ENCODE data around the gene EHBP1. TPM values are rescaled to one million over a fixed set of nuclear protein-coding genes. Genes with fewer than 3 reads are reported as not detected.

The EHBP1 gene
- total and polyA plus RNA-seq, 2 experiments from 2014 or later, result 27.2 to 47.9 TPM

DNA sequence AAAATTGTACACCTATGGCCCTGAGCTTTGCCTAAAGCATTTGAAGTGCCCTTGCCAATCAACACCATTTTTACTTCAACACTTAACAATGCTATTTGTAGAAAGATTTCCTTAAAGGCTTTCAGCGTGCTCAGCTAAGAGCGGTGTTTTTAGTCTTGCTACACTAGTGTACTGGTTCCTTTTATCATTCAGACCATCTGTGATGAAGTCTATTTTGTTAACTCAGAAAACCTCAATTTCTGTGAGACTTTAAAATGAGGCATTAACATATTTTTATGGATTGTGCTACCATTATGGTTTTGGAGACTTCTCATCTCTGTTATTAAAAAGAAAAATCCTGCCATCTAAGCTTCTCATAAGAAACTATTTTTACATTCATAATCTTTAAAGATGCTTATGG, 46.6 kb upstream of the EHBP1 start:
- H3K27me3 ChIP-seq (ENCODE audit: insufficient read depth), result no peaks in the 10 kb centered on the region
- TF ChIP-seq, protein P1, sequence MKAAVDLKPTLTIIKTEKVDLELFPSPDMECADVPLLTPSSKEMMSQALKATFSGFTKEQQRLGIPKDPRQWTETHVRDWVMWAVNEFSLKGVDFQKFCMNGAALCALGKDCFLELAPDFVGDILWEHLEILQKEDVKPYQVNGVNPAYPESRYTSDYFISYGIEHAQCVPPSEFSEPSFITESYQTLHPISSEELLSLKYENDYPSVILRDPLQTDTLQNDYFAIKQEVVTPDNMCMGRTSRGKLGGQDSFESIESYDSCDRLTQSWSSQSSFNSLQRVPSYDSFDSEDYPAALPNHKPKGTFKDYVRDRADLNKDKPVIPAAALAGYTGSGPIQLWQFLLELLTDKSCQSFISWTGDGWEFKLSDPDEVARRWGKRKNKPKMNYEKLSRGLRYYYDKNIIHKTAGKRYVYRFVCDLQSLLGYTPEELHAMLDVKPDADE (IDR thresholded peaks at IDR 0.05), result no peak
- TF ChIP-seq EZH2 (IDR thresholded peaks at IDR 0.05; ENCODE audit: low read depth, unreplicated experiment), result no peak
- TF ChIP-seq, protein P2, sequence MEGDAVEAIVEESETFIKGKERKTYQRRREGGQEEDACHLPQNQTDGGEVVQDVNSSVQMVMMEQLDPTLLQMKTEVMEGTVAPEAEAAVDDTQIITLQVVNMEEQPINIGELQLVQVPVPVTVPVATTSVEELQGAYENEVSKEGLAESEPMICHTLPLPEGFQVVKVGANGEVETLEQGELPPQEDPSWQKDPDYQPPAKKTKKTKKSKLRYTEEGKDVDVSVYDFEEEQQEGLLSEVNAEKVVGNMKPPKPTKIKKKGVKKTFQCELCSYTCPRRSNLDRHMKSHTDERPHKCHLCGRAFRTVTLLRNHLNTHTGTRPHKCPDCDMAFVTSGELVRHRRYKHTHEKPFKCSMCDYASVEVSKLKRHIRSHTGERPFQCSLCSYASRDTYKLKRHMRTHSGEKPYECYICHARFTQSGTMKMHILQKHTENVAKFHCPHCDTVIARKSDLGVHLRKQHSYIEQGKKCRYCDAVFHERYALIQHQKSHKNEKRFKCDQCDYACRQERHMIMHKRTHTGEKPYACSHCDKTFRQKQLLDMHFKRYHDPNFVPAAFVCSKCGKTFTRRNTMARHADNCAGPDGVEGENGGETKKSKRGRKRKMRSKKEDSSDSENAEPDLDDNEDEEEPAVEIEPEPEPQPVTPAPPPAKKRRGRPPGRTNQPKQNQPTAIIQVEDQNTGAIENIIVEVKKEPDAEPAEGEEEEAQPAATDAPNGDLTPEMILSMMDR (conservative IDR thresholded peaks at IDR 0.05; ENCODE audit: low read depth in 2 of 2), result no peak
- Mint-ChIP-seq H3K27ac (no peak overlapping the region), H3K36me3 (ENCODE audit: low read depth) (no peaks in the 10 kb centered on the region), H3K27me3 (ENCODE audit: insufficient read depth, low read depth, poor library complexity) (no peaks in the 10 kb centered on the region), H3K4me3 (no peak overlapping the region), H3K9me3 (no peaks in the 10 kb centered on the region), H3K4me1 (peaks cover 17% of the 10 kb centered on the region)
- DNase-seq (ENCODE audit: low spot score) (no peak), ATAC-seq (no peak)
- peaks cover 5% of the 10 kb centered on the region; the same call in 1 of the 2 replicates for H3K4me1 ChIP-seq (ENCODE audit: insufficient read depth)
- H2AFZ ChIP-seq, result no peak overlapping the region
- H3K27ac ChIP-seq (ENCODE audit: low read depth), result no peak overlapping the region
- H4K20me1 ChIP-seq (replicated peaks; ENCODE audit: insufficient read depth), result no peaks in the 10 kb centered on the region
- no peak overlapping the region for H3K4me3 ChIP-seq
- no peaks in the 10 kb centered on the region for H3K79me2 ChIP-seq (replicated peaks; ENCODE audit: insufficient read depth)
- H3F3A ChIP-seq (replicated peaks; ENCODE audit: low read depth), result no peaks in the 10 kb centered on the region
- peaks cover 3% of the 10 kb centered on the region; the same call in 1 of the 2 replicates for H3K9me2 ChIP-seq (ENCODE audit: insufficient read depth)
- no peak overlapping the region for H3K4me2 ChIP-seq
- H3K36me3 ChIP-seq (ENCODE audit: insufficient read depth), result no peaks in the 10 kb centered on the region

DNA sequence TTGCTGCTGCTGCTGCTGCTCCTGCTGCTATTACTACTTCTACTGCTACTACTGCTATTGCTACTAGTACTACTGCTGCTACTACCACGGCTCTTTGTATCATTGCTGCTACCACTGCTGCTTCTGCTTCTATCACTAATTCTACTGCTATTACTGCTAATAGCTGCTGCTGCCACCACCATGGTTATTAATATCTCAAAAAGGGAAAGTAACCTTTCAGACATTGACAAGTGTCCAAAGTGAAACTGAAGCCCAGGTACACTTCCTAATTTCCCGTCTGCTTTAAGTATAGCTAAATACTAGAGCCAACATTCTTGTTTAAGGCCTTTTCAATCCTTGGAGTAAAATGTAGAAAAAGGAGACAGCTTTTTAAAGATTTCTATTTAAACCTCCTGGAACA, 45.4 kb upstream of the EHBP1 start:
- Histone ChIP-seq H3K4me1 (ENCODE audit: insufficient read depth) (peaks cover 5% of the 10 kb centered on the region; the same call in 1 of the 2 replicates), H3K9me2 (ENCODE audit: insufficient read depth) (peaks cover 3% of the 10 kb centered on the region; the same call in 1 of the 2 replicates), H3K36me3 (ENCODE audit: insufficient read depth) (no peaks in the 10 kb centered on the region), H3K79me2 (replicated peaks; ENCODE audit: insufficient read depth) (no peaks in the 10 kb centered on the region), H3K27ac (ENCODE audit: low read depth) (no peak overlapping the region), H3K27me3 (ENCODE audit: insufficient read depth) (no peaks in the 10 kb centered on the region), H3K4me2 (no peak overlapping the region), H4K20me1 (replicated peaks; ENCODE audit: insufficient read depth) (no peaks in the 10 kb centered on the region), H3F3A (replicated peaks; ENCODE audit: low read depth) (no peaks in the 10 kb centered on the region), H3K4me3 (no peak overlapping the region), H2AFZ (0 out of 2 replicates have a peak overlapping the region, but pooled peaks have one; percentile 10)
- no peak overlapping the region for H3K27ac Mint-ChIP-seq
- no peaks in the 10 kb centered on the region for H3K27me3 Mint-ChIP-seq (ENCODE audit: insufficient read depth, low read depth, poor library complexity)
- H3K4me1 Mint-ChIP-seq, result peaks cover 17% of the 10 kb centered on the region
- H3K9me3 Mint-ChIP-seq, result no peaks in the 10 kb centered on the region
- DNase-seq (ENCODE audit: low spot score) (no peak), ATAC-seq (no peak)
- TF ChIP-seq CREB1 (CRISPR knock-in tag; IDR thresholded peaks at IDR 0.05; ENCODE audit: low read depth), result no peak
- TF ChIP-seq NANOG (IDR thresholded peaks at IDR 0.05; ENCODE audit: borderline replicate concordance), result no peak
- TF ChIP-seq EZH2 (IDR thresholded peaks at IDR 0.05; ENCODE audit: low read depth, unreplicated experiment), result no peak
- TF ChIP-seq EZH2phosphoT487 (IDR thresholded peaks at IDR 0.05; ENCODE audit: unreplicated experiment), result no peak
- no peak overlapping the region for H3K4me3 Mint-ChIP-seq
- no peaks in the 10 kb centered on the region for H3K36me3 Mint-ChIP-seq (ENCODE audit: low read depth)

Measured in GM23338 (cell line).